ENCODE data around the gene IGF2BP1. TPM values are rescaled to one million over a fixed set of nuclear protein-coding genes. Genes with fewer than 3 reads are reported as not detected.

Gene IGF2BP1
- total and polyA plus RNA-seq, 2 of the 8 experiments (the other 6 are each of a cell fraction or from before 2014, with no cell fraction given), result 41.6 to 513 TPM

- H4K91ac ChIP-seq (replicated peaks; ENCODE audit: insufficient read length, low read length), result no peak overlapping the region
- no peak overlapping the region for H2BK20ac ChIP-seq (ENCODE audit: low read length)
- peaks cover 0 to 5% (median 3%) of the 10 kb centered on the region in 4 experiments; a peak in 3 of 7 replicates for H3K4me1 ChIP-seq (replicated peaks in 1 of 4; ENCODE audit: control insufficient read depth in 3 of 4, insufficient read depth in 4 of 4, low read length in 3 of 4)
- no peak overlapping the region for H3K4me3 ChIP-seq (ENCODE audit: extremely low read depth in 1 of 4, insufficient read depth in 2 of 4, low read depth in 3 of 4, low read length in 4 of 4)
- FAIRE-seq, result no peak
- H3K18ac ChIP-seq (ENCODE audit: extremely low read depth, low read length), result no peak overlapping the region
- H3K79me2 ChIP-seq (ENCODE audit: control insufficient read depth in 1 of 2, insufficient read depth in 2 of 2, low read length in 2 of 2), result no peaks in the 10 kb centered on the region
- no peak overlapping the region for H3K9ac ChIP-seq (replicated peaks in 1 of 4; ENCODE audit: extremely low read depth in 1 of 4, low read depth in 3 of 4, low read length in 3 of 4)
- H3K36me3 ChIP-seq (ENCODE audit: control insufficient read depth in 2 of 4, insufficient read depth in 4 of 4, low read length in 3 of 4), result no peaks in the 10 kb centered on the region
- H4K8ac ChIP-seq (ENCODE audit: extremely low read depth, insufficient read depth, low read length), result no peak overlapping the region
- no peak overlapping the region for H2BK12ac ChIP-seq (ENCODE audit: low read depth, low read length)
- H3K23ac ChIP-seq (ENCODE audit: insufficient read length), result no peak overlapping the region
- H4K20me1 ChIP-seq (replicated peaks in 1 of 2; ENCODE audit: control insufficient read depth in 1 of 2, insufficient read depth in 2 of 2, low read length in 2 of 2), result no peaks in the 10 kb centered on the region
- 88% methylated on average over 5 of the region's 5 CpGs; no CpG with 5 or more reads in 1 of the 2 experiments for WGBS, 2 experiments (ENCODE audit: extremely low coverage in 1 of 2, insufficient coverage in 1 of 2, insufficient read length in 1 of 2, insufficient replicate concordance in 2 of 2, low coverage in 1 of 2, low lambda C conversion rate in 2 of 2, missing lambda C conversion rate in 1 of 2)
- no peak for DNase-seq (ENCODE audit: low read depth in 1 of 2, low spot score in 2 of 2)
- no peak overlapping the region for H2AK5ac ChIP-seq (ENCODE audit: low read depth, low read length)
- H3K56ac ChIP-seq (replicated peaks; ENCODE audit: insufficient read length, low read depth, low read length), result no peak overlapping the region
- H2BK120ac ChIP-seq (replicated peaks; ENCODE audit: low read depth, low read length), result no peak overlapping the region
- no peaks in the 10 kb centered on the region for H3K79me1 ChIP-seq (ENCODE audit: low read depth, low read length)
- no peak overlapping the region for H3K4ac ChIP-seq (replicated peaks; ENCODE audit: insufficient read length, low read depth, low read length)
- no peaks in the 10 kb centered on the region for H3K23me2 ChIP-seq (ENCODE audit: low read depth, low read length)
- ChIA-PET POLR2A (ENCODE audit: partially characterized antibody) (interaction anchor here (1.0 to 3.6 kb wide), 8 partner anchors 9 to 69 kb away, joined by 3 to 25 read pairs (median 4); partner anchors contain the start of genes ATP5MC1, IGF2BP1 and SNF8), CTCF (ENCODE audit: partially characterized antibody) (interaction anchor here (1.0 to 3.8 kb wide), 15 partner anchors 8 to 159 kb away, joined by 3 to 59 read pairs (median 6); partner anchors contain the start of gene GIP)
- H3K27me3 ChIP-seq (replicated peaks in 1 of 4; ENCODE audit: control insufficient read depth in 3 of 4, extremely low read depth in 1 of 4, insufficient read depth in 3 of 4, low read length in 3 of 4), result no peaks in the 10 kb centered on the region
- H3K4me2 ChIP-seq (ENCODE audit: insufficient read depth in 1 of 2, low read depth in 2 of 2, low read length in 2 of 2), result no peak overlapping the region
- H2BK15ac ChIP-seq (ENCODE audit: low read length), result no peak overlapping the region
- no peak overlapping the region for H3K27ac ChIP-seq (ENCODE audit: low read depth, low read length)
- H2AFZ ChIP-seq (ENCODE audit: low read length), result no peak overlapping the region
- no peak overlapping the region for H4K5ac ChIP-seq (ENCODE audit: insufficient read length, low read depth, low read length)
- no peaks in the 10 kb centered on the region for H3K9me3 ChIP-seq (ENCODE audit: insufficient read depth in 2 of 2, low read depth in 1 of 2, low read length in 1 of 2)
- no peak overlapping the region for H3K14ac ChIP-seq (ENCODE audit: insufficient read length)
- H2BK5ac ChIP-seq (ENCODE audit: low read depth, low read length), result no peak overlapping the region
- TF ChIP-seq CBX8 (IDR thresholded peaks at IDR 0.05; ENCODE audit: borderline replicate concordance, low read depth, low read length), result no peak
Observed at GRCh38 chr17:48952904-48953303, 44.3 kb upstream of the IGF2BP1 start.
